ENCODE data around the gene SBSN. TPM values are rescaled to one million over a fixed set of nuclear protein-coding genes. Genes with fewer than 3 reads are reported as not detected.

The SBSN gene
- total RNA-seq, 1 donor from 2014 or later: 0.30 TPM

- TF ChIP-seq CTCF (IDR thresholded peaks at IDR 0.05): no peak
- H3K4me1 Mint-ChIP-seq (ENCODE audit: low read depth): no peaks in the 10 kb centered on the region
- no peaks in the 10 kb centered on the region for H3K36me3 Mint-ChIP-seq (ENCODE audit: low read depth)
- no peak overlapping the region for H3K4me3 Mint-ChIP-seq (ENCODE audit: unreplicated experiment)
- H3K27ac Mint-ChIP-seq (ENCODE audit: unreplicated experiment): no peak overlapping the region
- peaks cover 66% of the 10 kb centered on the region for H3K27me3 Mint-ChIP-seq (ENCODE audit: low read depth)
- DNase-seq (ENCODE audit: low spot score): no peak
- H3K9me3 Mint-ChIP-seq (ENCODE audit: low read depth): no peaks in the 10 kb centered on the region
These were observed 40.4 kb downstream of the SBSN start for GRCh38 chr19:35487656-35488182.

- DNase-seq (ENCODE audit: low spot score): no peak
- Mint-ChIP-seq H3K27me3 (ENCODE audit: low read depth) (peaks cover 54% of the 10 kb centered on the region), H3K27ac (ENCODE audit: unreplicated experiment) (no peak overlapping the region), H3K36me3 (ENCODE audit: low read depth) (no peaks in the 10 kb centered on the region), H3K4me1 (ENCODE audit: low read depth) (no peaks in the 10 kb centered on the region), H3K9me3 (ENCODE audit: low read depth) (no peaks in the 10 kb centered on the region), H3K4me3 (ENCODE audit: unreplicated experiment) (no peak overlapping the region)
- no peak for TF ChIP-seq CTCF (IDR thresholded peaks at IDR 0.05)
These were observed 41.8 kb downstream of the SBSN start for GRCh38 chr19:35486268-35486708.

- Mint-ChIP-seq H3K27me3 (ENCODE audit: low read depth) (peaks cover 41% of the 10 kb centered on the region), H3K4me3 (ENCODE audit: unreplicated experiment) (no peak overlapping the region), H3K27ac (ENCODE audit: unreplicated experiment) (no peak overlapping the region), H3K36me3 (ENCODE audit: low read depth) (no peaks in the 10 kb centered on the region), H3K4me1 (ENCODE audit: low read depth) (no peaks in the 10 kb centered on the region), H3K9me3 (ENCODE audit: low read depth) (no peaks in the 10 kb centered on the region)
- no peak for DNase-seq (ENCODE audit: low spot score)
- TF ChIP-seq CTCF (IDR thresholded peaks at IDR 0.05): no peak
These were observed 43.7 kb downstream of the SBSN start for GRCh38 chr19:35484252-35485036.

GRCh38 chr19:35483089-35483488 lies 45.0 kb downstream of the SBSN start:
- H3K27ac Mint-ChIP-seq (ENCODE audit: unreplicated experiment): no peak overlapping the region
- no peaks in the 10 kb centered on the region for H3K36me3 Mint-ChIP-seq (ENCODE audit: low read depth)
- no peak for DNase-seq (ENCODE audit: low spot score)
- no peaks in the 10 kb centered on the region for H3K9me3 Mint-ChIP-seq (ENCODE audit: low read depth)
- no peak overlapping the region for H3K4me3 Mint-ChIP-seq (ENCODE audit: unreplicated experiment)
- no peak for TF ChIP-seq CTCF (IDR thresholded peaks at IDR 0.05)
- no peaks in the 10 kb centered on the region for H3K4me1 Mint-ChIP-seq (ENCODE audit: low read depth)
- peaks cover 31% of the 10 kb centered on the region for H3K27me3 Mint-ChIP-seq (ENCODE audit: low read depth)

- H3K4me3 Mint-ChIP-seq (ENCODE audit: unreplicated experiment): no peak overlapping the region
- no peaks in the 10 kb centered on the region for H3K4me1 Mint-ChIP-seq (ENCODE audit: low read depth)
- H3K9me3 Mint-ChIP-seq (ENCODE audit: low read depth): no peaks in the 10 kb centered on the region
- no peak overlapping the region for H3K27ac Mint-ChIP-seq (ENCODE audit: unreplicated experiment)
- no peak for DNase-seq (ENCODE audit: low spot score)
- peaks cover 16% of the 10 kb centered on the region for H3K27me3 Mint-ChIP-seq (ENCODE audit: low read depth)
- TF ChIP-seq CTCF (IDR thresholded peaks at IDR 0.05): peak; percentile 7
- no peaks in the 10 kb centered on the region for H3K36me3 Mint-ChIP-seq (ENCODE audit: low read depth)
These were observed 49.1 kb downstream of the SBSN start for GRCh38 chr19:35478794-35479677.
